NCI-H2029 treated with DMSO at 0.1 percent for 48 hours (cell line): ENCODE data around the gene IL17F.
A peak's percentile ranks its signal among the peaks of the same experiment; 100 is the strongest.

Source experiments
- DNase-seq: peaks from one replicate; lab custom pipeline; 2025; lab: John Stamatoyannopoulos, UW

The IL17F gene

DNA sequence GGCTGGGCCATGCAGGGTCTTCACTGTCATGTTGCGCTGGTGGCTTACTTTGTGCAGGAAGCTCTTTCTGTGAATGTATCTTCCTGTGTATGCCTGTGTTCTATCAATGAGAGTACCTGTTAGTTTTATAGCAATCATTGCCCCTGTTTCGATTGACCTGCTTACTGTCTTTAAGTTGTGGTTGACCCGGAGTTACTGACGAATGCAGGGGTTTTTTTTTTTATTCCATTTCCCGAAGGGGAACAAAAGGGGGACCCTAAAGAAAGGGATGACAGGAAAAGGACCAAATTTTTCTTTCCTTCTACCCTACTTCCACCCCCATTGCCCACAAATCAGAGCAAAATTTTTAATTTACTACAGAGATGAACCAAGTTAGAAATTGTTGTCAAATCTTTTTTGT is at the start of gene IL17F:
TSS of gene IL17F (minus strand) at position 101 of the 400 bp plus-strand sequence. CDS start at position 30, 71 bp downstream.
- no peak for DNase-seq

GRCh38 chr6:52293067-52293466 is 48.8 kb upstream of the IL17F start:
- peak; percentile 30 for DNase-seq

- no peak for DNase-seq
Measured at GRCh38 chr6:52288841-52289240, 44.5 kb upstream of the IL17F start.

DNA sequence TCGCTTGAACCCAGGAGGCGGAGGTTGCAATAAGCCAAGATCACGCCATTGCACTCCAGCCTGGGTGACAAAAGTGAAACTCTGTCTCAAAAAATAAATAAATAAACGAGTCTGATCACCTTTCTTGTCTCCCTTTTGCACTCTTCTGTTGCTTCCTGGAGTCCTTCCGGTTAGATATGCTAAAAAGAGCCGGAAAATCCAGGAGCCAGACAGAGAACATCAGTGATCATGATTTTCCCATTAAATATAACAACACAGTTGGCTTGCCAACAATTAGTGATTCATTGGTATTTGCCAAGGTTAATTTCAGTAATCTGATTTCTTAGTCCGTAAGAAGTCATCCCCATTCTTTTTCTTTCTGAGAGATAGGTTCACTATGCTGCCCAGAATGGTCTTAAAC is 43.9 kb upstream of the IL17F start:
- no peak for DNase-seq

GRCh38 chr6:52286798-52287432 is 42.6 kb upstream of the IL17F start:
- DNase-seq: peak; percentile 27

DNA sequence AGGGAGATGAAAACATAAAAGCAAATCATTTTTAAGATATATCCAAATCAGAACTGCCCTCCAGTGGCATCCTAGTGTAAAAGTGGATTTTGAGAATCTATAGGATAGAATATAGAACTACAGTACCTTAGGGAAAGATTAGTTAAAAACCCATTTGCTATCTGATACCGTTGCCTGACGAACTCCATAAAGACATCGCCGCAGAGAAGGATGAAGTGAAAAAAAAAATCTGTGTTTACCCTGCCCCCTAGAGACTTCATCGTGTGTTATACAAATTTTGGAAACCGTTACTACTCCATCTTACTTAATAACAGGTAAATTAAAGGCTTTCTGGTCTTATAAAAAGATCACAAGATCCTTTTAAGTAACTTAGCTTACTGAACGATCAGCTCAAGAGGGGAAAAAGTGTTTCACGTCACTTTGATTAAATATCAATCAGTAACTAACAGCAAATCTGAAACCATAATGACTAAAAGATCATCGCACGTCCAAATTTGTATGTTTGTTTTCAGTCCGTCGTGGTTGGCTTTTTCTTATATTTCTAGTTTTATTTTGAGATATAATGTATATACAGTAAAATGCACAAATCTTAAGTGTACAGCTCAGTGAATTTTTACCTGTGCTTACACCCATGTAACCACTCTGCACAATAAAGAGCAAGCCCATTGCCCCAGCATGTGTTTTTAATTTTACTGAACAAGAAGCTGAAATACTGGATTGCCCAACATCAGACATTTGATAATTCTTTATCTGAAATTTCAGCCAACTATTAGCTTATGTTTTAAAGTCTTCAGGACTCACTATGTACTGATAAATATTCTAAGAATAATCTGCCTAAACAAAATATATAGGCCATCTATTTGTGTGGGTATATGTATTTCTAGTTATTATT is 41.1 kb upstream of the IL17F start:
- no peak for DNase-seq

- peak; percentile 99 for DNase-seq
Measured at GRCh38 chr6:52284460-52285176, 40.3 kb upstream of the IL17F start, which contains the start of gene MCM3. Gene MCM3, minus strand, starts transcription at chr6:52284742. Its CDS starts 68 bp downstream, at chr6:52284674.

- DNase-seq: peak; percentile 41
Measured at GRCh38 chr6:52284131-52284459, 39.8 kb upstream of the IL17F start.

DNA sequence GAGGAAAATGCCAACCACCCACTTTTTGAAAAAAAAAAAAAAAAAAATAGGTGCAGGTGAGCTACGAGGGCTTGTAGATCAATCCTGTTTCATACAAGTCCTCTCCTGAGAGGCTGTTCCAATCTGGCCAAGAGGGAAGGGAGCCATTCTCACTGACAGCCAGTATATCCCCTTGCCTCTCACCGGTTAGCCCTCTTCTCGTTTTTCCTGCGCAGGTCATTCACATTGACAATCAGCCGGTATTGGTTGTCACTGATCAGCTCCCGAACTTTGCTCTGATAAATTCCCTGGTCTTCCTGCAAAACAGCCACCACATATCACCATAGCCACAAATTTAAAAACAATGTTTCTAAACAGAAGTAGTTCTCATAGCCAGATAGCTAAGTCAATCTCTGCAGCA is 38.8 kb upstream of the IL17F start:
- no peak for DNase-seq

DNA sequence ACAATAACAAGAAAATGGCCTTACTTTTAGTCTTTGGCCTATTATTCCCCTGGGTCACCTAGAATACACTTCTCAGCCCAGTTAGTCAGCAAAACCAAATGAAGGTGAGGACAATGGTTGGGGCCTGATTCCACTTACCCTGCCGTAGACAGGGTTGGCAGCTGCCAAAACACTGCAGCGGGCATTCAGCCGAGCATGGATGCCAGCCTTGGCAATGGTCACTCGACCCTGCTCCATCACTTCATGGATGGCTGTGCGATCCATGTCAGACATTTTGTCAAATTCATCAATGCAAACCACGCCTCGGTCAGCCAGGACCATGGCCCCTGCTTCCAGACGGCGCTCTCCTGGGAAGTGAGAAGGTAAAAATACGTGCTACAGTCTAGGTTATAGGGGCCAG is 31.8 kb upstream of the IL17F start:
- no peak for DNase-seq

- no peak for DNase-seq
Measured at GRCh38 chr6:52271852-52272460, 27.7 kb upstream of the IL17F start.

DNA sequence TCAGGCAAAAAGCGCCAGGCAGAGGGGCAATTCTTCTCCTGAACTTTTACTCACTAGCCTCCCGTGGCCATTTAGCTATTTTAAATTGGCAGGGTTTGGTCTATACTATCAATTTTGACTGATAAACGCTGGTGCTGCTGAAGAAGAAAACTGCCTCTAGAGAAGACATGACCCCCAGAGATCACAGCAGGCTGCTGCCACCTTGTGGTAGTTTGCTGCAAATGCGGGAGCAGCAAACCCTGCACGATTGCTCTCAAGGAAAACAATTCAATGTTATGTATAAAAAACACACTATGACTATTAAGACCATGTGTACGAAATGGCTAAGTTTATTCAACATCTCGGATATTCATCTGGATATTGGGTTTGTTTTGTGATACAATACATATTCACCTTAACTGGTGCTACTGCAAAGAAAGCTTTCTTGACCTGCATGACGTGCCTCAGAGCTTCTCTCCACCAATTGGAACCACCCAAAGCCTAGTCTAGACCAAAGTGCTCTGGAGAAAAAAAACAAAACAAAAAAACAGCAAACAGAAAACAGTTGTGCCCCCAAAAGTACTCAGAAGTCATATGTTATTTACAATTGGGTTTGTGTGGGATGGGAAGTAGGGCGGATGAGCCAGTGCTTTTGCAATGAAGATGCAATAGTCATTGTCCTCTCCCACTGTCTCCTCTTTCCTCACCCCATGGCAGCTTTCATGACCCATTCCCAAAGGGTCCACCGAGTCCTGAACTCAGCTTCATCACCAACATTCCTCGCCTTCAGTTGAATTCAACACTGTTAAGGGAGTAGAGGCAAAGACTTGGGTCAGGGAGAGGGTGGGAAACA is 19.6 kb upstream of the IL17F start:
- peak; percentile 10 for DNase-seq

- no peak for DNase-seq
Measured at GRCh38 chr6:52262620-52263344, 18.5 kb upstream of the IL17F start.

DNA sequence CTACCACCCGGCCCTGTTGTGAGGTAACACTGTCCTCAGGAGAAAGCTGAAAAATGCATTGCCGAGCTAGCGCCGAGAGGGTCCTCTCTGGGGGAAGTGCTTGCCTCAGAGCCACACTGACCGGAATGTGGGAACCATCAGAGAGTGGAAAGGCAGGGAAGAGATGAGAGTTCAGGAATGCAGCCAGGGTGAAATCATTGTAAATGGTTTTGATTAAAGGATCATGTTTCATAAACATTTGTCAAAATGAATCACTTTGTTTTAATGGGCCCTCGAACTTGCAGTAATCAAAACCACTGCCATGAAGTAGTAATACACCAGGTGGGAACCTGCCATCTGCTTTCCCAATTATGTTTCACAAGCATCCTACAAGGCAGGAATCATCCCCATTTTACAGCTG is 16.9 kb upstream of the IL17F start:
- no peak for DNase-seq

- DNase-seq: no peak
Measured at GRCh38 chr6:52260634-52261033, 16.3 kb upstream of the IL17F start.

- no peak for DNase-seq
Measured at GRCh38 chr6:52255434-52255833, 11.1 kb upstream of the IL17F start.

GRCh38 chr6:52254731-52255378 is 10.6 kb upstream of the IL17F start:
- DNase-seq: no peak

GRCh38 chr6:52253494-52253893 is 9.2 kb upstream of the IL17F start:
- DNase-seq: no peak

- no peak for DNase-seq
Measured at GRCh38 chr6:52251113-52251512, 6.8 kb upstream of the IL17F start.

- DNase-seq: no peak
Measured at GRCh38 chr6:52249078-52249477, 4.8 kb upstream of the IL17F start.
